Measurements from ENCODE around the gene THAP11. TPM values are rescaled to one million over a fixed set of nuclear protein-coding genes. Genes with fewer than 3 reads are reported as not detected.

Gene THAP11
- total RNA-seq, 1 donor from 2014 or later, result 34.2 TPM

- Histone ChIP-seq H3K36me3 (ENCODE audit: control insufficient read depth, insufficient read depth, low read length) (peaks cover 3% of the 10 kb centered on the region), H3K4me3 (ENCODE audit: low read depth, low read length) (peak overlapping the region; percentile 75), H3K27me3 (ENCODE audit: control insufficient read depth, insufficient read depth, low read length) (no peaks in the 10 kb centered on the region)
- no peak for TF ChIP-seq CTCF (IDR thresholded peaks at IDR 0.05; ENCODE audit: insufficient read depth, low read length, severe bottlenecking)
- DNase-seq (ENCODE audit: low read depth) (no peak), FAIRE-seq (no peak)
Observed at GRCh38 chr16:67841198-67841815, 813 bp upstream of the THAP11 start.

GRCh38 chr16:67842509-67843342, 606 bp downstream of the THAP11 start:
- no peak for DNase-seq (ENCODE audit: low read depth)
- TF ChIP-seq CTCF (IDR thresholded peaks at IDR 0.05; ENCODE audit: insufficient read depth, low read length, severe bottlenecking), result peak; percentile 50

GRCh38 chr16:67843343-67843765, 1.2 kb downstream of the THAP11 start:
- DNase-seq (ENCODE audit: low read depth) (no peak), FAIRE-seq (no peak)
- Histone ChIP-seq H3K4me3 (ENCODE audit: low read depth, low read length) (peak overlapping the region; percentile 75), H3K27me3 (ENCODE audit: control insufficient read depth, insufficient read depth, low read length) (no peaks in the 10 kb centered on the region), H3K36me3 (ENCODE audit: control insufficient read depth, insufficient read depth, low read length) (peaks cover 3% of the 10 kb centered on the region)
- TF ChIP-seq CTCF (IDR thresholded peaks at IDR 0.05; ENCODE audit: insufficient read depth, low read length, severe bottlenecking), result no peak

More at GRCh38 chr16:67842509-67843342, 606 bp downstream of the THAP11 start:
- H3K4me3 ChIP-seq (ENCODE audit: low read depth, low read length), result peak overlapping the region; percentile 75
- no peak for FAIRE-seq
- no peaks in the 10 kb centered on the region for H3K27me3 ChIP-seq (ENCODE audit: control insufficient read depth, insufficient read depth, low read length)
- peaks cover 3% of the 10 kb centered on the region for H3K36me3 ChIP-seq (ENCODE audit: control insufficient read depth, insufficient read depth, low read length)

- no peak for FAIRE-seq
Observed at GRCh38 chr16:67844497-67844896, 2.4 kb downstream of the THAP11 start.

GRCh38 chr16:67845291-67846062, 3.4 kb downstream of the THAP11 start:
- Histone ChIP-seq H3K4me3 (ENCODE audit: low read depth, low read length) (peak overlapping the region; percentile 93), H3K27me3 (ENCODE audit: control insufficient read depth, insufficient read depth, low read length) (no peaks in the 10 kb centered on the region), H3K36me3 (ENCODE audit: control insufficient read depth, insufficient read depth, low read length) (peaks cover 4% of the 10 kb centered on the region)
- DNase-seq (ENCODE audit: low read depth) (no peak), FAIRE-seq (no peak)
- no peak for TF ChIP-seq CTCF (IDR thresholded peaks at IDR 0.05; ENCODE audit: insufficient read depth, low read length, severe bottlenecking)

More at GRCh38 chr16:67844497-67844896, 2.4 kb downstream of the THAP11 start:
- Histone ChIP-seq H3K36me3 (ENCODE audit: control insufficient read depth, insufficient read depth, low read length) (peaks cover 3% of the 10 kb centered on the region), H3K4me3 (ENCODE audit: low read depth, low read length) (no peak overlapping the region), H3K27me3 (ENCODE audit: control insufficient read depth, insufficient read depth, low read length) (no peaks in the 10 kb centered on the region)
- TF ChIP-seq CTCF (IDR thresholded peaks at IDR 0.05; ENCODE audit: insufficient read depth, low read length, severe bottlenecking), result peak; percentile 16
- DNase-seq (ENCODE audit: low read depth), result peak; percentile 69

Measured in bronchial epithelial cell (primary cell).